Fibroblast of skin of left quadriceps (primary cell): ENCODE measurements around the gene RELCH.
"Not testable (repeated sequence)": the region's sequence is repeated elsewhere in the genome, so short reads cannot be mapped to it uniquely, and the experiment has no call there.

ENCODE experiments used
- DNase-seq, 2 experiments: peaks; one replicate each; pipeline ENCODE4 v3.0.0-alpha.2; 2013; ENCODE audit warnings: low read depth in 2 of 2

The RELCH gene, protein sequence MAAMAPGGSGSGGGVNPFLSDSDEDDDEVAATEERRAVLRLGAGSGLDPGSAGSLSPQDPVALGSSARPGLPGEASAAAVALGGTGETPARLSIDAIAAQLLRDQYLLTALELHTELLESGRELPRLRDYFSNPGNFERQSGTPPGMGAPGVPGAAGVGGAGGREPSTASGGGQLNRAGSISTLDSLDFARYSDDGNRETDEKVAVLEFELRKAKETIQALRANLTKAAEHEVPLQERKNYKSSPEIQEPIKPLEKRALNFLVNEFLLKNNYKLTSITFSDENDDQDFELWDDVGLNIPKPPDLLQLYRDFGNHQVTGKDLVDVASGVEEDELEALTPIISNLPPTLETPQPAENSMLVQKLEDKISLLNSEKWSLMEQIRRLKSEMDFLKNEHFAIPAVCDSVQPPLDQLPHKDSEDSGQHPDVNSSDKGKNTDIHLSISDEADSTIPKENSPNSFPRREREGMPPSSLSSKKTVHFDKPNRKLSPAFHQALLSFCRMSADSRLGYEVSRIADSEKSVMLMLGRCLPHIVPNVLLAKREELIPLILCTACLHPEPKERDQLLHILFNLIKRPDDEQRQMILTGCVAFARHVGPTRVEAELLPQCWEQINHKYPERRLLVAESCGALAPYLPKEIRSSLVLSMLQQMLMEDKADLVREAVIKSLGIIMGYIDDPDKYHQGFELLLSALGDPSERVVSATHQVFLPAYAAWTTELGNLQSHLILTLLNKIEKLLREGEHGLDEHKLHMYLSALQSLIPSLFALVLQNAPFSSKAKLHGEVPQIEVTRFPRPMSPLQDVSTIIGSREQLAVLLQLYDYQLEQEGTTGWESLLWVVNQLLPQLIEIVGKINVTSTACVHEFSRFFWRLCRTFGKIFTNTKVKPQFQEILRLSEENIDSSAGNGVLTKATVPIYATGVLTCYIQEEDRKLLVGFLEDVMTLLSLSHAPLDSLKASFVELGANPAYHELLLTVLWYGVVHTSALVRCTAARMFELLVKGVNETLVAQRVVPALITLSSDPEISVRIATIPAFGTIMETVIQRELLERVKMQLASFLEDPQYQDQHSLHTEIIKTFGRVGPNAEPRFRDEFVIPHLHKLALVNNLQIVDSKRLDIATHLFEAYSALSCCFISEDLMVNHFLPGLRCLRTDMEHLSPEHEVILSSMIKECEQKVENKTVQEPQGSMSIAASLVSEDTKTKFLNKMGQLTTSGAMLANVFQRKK

DNA sequence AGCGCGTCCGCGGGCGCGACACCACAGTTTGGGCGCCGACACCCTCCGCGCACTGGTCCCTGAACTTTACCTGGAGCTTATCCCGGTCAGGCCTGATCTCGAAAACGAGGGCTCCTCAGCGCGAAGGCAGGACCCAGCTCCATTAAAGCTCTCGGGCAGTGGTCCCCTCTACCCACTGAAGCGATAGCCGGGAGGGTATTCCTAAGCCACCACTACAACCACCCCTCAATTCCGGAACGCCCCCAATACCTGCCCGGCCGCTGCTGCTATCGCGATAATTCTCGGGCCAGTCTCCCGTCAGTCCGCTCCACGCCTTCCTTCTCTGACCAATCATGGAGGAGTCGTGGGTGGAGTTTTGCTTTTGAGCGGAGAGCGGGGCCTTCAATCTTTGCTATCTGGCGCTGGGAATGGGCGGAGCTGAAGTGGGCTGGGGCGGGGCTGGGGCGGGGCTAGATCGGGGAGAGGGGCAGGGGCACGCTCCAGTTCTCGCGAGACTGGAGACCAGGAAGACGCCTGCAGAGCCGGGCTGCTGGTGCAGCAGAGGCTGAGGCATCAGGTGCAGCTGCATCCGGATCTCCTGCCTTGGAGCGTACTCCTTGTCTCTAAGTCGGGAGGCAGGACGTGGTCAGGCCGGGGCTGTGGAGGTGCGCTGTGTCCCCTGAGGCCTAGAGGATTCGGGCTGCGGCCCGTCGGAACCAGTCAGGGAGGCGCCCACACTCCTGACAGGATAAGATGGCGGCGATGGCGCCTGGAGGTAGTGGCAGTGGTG, at the start of gene RELCH, which contains the start of gene PIGN:
Gene RELCH (plus strand): TSS at position 482 of the 769 bp plus-strand sequence. CDS start 251 bp downstream, at position 733.
Gene PIGN (minus strand): TSS at position 283 of the 769 bp plus-strand sequence. CDS start 25,703 bp downstream, outside the sequence.
- DNase-seq = peak; percentile 98 to 99

DNA sequence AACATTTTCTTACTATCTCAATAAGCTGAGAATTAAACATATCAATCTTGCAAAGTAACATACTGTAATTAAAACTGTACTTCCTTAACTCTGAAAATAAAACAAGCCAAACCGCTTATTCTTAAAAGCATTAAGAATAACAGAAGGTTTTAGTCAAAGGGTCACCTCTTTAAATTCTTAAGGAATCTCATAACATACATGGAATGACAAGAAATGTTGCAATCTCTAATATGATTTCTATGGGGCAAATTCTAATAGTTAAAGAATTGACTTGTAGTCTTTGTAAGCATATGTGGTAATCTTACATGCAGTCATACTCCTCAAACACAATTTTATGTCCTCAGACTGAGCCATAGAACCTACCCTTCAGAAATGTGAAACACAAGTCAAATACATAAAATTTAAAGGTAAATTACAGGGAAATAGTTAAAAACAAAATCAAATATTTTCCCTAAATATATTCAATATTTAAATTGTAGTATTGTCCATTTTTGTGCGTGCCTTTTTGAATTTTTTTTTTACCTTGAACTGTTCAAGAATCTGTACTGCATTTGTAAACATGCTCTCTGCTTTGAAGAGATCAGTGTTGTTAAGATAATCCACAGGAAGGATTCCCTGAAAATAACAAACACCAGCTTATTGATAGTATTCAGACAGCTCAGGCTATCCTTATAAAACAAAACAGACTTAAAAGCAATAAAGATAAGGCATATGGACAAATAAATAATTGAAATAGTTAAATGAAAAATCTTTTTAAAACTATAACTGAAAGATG, 48.4 kb upstream of the RELCH start:
- DNase-seq = no peak

DNA sequence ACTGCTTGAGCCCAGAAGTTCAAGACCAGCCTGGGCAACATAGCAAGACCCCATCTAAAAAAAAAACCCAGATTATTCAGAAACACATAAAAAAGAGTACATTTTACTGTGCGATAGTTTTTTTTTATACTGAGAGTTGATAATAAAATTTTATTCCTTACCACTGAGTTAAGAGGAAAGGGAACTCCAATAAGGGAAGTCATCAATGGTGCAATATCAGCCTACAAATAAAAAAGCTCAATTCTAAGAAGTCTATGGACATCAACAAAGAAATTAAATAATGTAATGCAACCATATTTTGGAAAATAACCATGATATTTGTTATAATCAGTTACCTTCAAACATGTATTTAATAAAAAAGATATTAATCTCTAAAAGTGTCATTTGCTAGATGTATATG, 46.8 kb upstream of the RELCH start:
- no peak for DNase-seq

DNA sequence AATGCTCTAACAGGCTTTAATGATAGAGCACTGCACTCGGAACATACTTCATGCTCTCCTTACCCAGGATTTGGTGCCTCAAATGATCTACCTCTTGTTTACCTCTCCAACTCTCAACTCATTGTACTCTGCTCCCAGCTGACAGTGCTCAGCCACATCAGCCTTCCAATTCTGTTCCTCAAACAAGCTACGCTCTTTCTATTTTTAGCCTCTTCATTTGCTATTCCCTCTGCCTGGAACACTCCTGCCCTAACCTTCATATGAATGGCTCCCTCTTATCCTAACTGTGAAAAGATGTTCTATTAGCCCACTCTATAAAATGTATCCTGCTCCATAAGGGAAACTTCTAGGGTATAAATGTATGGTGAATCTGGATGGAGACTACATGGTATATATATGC, 42.7 kb upstream of the RELCH start:
- DNase-seq = no peak

DNA sequence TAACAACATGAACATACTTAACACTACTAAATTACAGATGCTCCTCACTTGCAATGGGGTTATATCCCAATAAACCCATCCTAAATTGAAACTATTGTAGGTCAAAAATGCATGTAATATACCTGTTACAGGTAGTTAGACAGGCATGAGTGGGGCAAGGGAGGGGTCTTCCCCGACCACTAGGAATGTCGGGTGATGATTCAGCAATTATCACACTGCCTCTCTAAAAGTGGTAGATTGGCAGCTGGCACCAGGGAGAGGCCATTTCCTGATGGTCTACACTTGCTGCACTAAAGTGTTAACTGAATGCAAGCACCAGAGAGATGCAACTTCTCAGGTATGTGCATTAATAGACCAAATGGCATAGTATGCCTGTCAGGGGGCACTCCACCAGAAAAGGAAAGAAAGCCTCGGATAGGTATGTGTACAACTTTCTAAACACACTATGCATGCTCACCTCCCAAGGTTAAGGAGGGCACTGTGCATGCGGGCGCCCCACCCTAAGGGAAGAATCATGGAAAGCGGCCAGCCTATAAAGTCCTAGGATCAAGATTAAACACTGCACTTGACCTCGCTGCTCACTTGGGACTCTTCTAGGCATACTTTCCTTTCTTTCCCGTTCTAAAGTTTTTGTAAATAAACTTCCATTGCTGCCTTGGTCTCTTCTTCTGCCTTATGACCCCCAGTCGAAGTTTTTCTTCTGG, 35.8 kb upstream of the RELCH start:
- DNase-seq = no peak

DNA sequence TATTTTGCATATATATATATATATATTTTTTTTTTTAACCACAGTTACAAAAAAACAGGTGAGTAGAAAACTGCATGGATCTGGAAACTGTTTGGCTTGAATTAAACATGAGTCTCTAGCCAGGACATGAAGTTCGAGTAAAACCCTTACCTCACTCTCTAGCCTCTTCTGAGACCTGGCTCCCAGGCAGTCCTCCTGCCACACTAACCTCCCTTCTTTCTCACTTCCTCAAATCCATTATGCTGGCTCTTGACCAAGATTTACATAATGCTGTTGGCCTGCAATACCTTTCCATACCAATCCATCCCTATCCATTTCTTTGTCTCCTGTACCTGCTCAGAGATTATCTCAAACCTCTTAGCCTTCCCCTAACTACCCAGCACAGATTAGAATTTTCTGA, 34.2 kb upstream of the RELCH start:
- no peak for DNase-seq

DNA sequence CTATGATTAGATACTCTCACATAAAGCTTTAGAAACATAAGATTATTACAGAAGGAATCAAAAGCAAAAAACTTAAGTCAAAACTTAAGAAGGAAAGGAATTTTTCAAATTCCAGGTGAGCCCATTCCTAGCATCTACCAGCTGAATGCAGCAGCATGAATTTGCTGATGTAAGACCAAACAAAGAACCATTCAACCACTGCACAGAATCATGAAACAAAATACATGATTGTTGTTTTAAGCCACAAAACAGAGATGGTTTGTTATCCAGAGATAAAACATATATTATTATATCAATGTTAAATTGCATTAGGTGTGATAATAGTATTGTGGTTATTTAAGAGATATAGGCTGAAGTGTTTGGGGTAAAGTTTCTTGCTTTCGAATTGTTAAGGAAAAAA, 29.2 kb upstream of the RELCH start:
- no peak for DNase-seq

DNA sequence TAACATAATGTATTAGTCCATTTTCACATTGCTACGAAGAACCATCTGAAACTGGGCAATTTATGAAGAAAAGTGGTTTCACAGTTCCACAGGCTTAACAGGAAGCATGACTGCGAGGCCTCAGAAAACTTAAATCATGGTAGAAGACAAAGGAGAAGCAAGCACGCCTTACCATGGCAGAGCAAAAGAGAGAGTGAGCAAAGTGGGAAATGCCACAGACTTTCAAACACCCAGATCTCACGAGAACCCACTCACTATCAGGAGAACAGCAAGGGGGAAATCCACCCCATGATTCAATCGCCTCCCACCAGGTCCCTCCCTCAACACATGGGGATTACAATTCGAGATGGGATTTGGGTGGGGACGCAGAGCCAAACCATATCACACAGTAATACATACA, 22.7 kb upstream of the RELCH start:
- DNase-seq = no peak

DNA sequence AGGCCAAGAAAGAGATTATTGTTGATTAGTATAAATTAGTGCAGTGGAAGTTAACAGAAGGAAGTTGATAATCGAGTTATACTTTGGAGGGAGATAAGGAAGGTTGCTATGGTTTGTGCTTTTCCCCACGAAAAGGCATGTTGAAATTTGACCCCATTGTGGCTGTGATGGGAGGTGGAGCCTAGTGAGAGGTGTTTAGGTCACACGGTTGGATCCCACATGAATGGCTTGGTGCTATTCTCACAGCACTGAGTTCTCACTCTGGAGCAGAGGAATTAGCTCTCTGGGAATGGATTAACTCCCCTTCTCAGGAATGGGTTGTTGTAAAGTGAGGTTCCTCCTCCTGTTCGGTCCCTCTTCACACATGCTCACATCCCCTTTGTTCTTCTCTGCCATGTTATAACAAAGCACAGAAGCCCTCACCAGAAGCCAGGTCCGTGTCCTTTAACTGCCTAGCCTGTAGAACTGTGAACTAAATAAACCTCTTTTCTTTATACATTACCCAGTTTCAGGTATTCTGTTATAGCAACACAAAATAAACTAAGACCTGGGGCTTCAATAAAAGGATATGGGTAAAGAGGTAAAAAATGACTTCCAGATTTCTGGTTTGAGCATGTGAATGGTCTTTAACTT, 22.1 kb upstream of the RELCH start:
- DNase-seq = no peak

DNA sequence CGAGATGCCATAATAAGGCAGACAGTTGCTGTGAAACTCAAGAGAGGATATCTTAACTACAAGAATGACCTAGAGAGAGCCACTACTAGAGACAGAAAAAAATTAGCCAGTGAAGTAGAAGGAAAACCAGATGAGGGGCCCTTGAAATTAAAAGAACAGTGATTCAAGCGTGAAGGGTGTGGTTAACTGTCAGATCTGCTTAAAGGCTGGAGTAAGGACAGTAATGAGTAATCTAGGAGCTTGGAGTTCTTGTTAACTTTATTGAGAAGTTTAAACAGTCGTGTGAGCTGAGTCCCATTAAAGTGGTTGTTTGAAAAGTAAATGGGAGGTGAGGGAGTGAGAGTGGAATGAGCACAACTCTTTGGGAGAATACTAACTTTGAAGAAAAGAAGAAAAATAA, 21.5 kb upstream of the RELCH start:
- DNase-seq = no peak

DNA sequence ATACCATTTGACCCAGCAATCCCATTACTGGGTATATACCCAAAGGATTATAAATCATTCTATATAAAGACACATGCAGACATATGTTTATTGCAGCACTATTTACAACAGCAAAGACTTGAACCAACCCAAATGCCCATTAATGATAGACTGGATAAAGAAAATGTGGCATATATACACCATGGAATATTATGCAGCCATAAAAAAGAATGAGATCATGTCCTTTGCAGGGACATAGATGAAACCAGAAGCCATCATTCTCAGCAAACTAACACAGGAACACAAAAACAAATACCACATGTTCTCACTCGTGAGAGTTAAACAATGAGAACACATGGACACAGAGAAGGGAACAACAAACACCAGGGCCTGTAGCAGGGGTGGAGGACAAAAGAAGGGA, 20.5 kb upstream of the RELCH start:
- DNase-seq = not testable (repeated sequence)

DNA sequence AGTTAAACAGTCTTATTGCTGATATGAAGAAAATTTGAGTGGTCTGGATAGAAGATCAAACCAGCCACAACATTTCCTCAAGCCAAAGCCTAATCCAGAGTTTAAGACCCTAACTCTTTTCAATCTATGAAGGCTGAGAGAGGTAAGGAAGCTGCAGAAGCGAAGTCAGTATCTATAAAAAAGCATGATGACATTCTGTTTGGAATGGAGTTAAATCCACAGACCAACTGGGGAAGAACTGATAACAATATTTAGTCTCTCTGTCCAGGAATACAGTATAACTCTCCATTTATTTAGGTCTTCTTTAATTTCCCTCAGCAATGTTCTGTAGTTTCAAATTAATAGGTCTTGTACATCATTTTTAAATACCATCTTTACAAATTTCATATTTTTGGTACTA, 16.2 kb upstream of the RELCH start:
- no peak for DNase-seq

DNA sequence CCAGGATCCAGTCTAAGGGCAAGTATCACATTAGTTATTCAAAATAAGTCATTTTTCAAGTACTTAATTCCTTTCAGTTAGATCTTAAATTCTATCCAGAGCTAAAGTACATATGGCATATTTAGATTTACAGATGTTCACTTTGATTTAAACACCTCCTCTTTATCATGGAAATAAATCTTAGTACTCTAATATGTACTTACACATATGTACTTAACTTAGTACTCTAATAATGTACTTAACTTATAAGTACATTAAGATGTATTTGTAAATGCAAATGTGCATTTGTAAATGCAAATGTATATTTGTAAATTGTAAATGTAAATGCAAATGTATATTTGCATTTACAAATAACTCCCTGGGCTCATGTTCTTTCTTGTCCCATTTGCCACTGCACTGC, 14.8 kb upstream of the RELCH start:
- DNase-seq = no peak

DNA sequence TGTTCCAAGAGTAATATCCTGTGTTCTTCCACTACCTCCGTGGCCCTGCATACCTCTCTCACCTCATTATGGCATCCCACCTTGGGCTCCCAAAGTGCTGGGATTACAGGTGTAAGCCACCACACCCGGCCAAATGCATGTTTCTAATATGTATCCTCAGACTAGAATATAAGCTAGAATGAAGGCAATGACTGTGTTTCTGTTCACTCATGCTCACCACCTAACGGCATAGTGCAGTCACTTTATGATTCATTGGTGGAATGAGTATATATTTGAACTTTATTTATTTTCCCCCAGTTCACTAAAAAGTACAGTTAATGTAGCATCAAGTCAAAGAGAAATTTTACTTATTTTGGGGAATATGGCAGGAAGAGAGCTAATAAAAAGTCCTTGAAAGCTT, 11.5 kb upstream of the RELCH start:
- DNase-seq = no peak

DNA sequence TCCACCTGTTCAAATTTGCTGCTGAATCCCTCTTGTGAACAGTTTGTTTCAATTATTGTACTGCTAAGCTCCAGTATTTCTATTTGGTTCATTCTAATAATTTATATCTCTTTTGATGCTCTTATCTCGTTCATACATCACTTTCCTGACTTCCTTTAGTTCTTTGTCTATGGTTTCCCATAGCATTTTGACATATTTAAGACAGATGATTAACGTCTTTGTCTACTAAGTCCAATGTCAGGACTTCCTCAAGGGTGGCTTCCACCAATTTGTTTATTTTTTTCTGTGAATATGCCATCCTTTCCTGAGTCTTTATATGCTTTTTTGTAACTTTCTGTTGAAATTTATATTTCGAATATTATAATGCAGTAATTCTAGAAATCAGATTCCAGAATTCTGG, 9.8 kb upstream of the RELCH start:
- DNase-seq = no peak

DNA sequence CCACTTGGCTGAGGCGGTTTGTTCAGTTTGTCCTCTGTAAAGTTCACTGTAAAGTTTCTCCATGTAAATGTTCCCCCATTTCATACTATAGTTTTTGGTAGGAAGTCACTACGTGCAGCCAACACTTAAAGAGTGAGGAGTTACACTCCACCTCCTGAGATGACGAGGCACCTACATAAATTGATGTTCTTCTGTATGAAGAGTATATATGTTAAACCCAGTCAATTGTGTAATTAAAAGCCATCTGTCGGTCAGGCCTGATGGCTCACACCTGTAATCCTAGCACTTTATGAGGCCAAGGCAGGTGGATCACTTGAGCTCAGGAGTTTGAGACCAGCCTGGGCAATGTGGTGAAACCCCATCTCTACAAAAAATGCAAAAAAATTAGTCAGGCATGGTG, 7.8 kb upstream of the RELCH start:
- DNase-seq = no peak

DNA sequence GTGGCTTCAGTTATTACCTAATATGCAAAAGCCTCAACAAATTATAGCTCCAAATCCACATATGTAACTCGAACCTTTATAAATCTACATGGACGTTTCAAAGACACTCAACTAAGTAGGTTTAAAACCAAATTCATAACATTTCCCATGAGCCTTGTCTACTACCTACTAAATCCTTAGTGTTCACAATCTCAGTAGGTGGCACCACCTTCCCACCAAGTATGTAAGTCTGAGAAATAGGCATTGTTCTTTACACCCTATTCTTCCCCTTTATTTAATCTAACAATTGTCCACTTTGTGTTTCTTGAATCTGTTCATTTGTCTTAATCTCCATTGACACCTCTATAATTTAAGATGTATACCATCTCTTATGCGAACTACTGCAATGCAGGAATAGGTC, 4.8 kb upstream of the RELCH start:
- no peak for DNase-seq

DNA sequence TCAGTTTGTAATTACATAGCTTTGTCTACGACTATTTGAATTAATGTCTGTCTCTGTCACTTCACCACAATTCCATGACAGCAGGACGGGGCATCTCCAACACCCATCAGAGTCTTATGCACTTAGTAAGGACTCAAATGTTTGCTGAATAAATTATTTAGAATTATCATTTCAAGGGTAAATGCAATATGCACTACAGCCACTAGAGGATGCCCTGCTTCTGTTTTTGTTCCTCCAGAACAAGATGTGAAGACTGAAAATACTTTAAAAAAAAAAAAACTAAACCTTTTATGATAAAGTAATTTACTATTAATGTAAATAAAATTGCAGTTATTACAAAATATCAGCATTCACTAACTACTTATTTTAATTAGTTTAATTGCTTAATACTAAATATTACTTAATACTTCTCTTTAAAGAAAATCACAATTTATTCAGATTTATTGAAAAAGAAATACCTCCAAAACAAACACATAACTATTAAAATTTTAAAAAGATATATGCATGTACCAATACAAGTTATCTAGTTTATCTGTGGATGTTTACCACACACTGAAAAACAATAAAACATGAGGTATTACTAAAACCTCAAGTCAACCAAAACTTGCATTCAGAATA, 3.4 kb upstream of the RELCH start:
- DNase-seq = peak; percentile 28 to 33

DNA sequence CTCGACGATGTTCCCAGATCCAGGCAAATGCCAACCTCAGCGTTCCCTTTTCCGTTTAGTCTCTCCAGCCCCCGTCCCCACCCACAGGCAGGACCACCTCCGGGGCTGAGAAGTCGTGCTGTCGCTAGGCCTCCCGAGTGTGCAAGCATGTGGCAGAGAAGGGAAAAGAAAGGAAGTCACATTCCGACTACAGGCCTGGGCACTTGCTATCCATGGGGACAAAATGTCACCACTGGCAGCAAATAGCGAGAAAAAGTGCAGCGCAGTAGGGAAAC, 619 bp upstream of the RELCH start:
- peak in 1 of 2 experiments; percentile 3 for DNase-seq
